ENCODE results near the gene DLL4.

GRCh38 chr15:40925863-40926658 is 3.1 kb upstream of the DLL4 start:
- TF ChIP-seq CTCF (conservative IDR thresholded peaks at IDR 0.05; ENCODE audit: low read length), result no peak
- TF ChIP-seq EZH2phosphoT487 (IDR thresholded peaks at IDR 0.05; ENCODE audit: borderline replicate concordance, low read depth, low read length), result no peak
